ENCODE results near the gene BCL6B. TPM values are rescaled to one million over a fixed set of nuclear protein-coding genes. Genes with fewer than 3 reads are reported as not detected.

The BCL6B gene
- total RNA-seq, 1 experiment from 2014 or later, result 11.4 TPM

GRCh38 chr17:7034955-7035590 is 12.2 kb downstream of the BCL6B start (continued):
- TF ChIP-seq, protein P1, sequence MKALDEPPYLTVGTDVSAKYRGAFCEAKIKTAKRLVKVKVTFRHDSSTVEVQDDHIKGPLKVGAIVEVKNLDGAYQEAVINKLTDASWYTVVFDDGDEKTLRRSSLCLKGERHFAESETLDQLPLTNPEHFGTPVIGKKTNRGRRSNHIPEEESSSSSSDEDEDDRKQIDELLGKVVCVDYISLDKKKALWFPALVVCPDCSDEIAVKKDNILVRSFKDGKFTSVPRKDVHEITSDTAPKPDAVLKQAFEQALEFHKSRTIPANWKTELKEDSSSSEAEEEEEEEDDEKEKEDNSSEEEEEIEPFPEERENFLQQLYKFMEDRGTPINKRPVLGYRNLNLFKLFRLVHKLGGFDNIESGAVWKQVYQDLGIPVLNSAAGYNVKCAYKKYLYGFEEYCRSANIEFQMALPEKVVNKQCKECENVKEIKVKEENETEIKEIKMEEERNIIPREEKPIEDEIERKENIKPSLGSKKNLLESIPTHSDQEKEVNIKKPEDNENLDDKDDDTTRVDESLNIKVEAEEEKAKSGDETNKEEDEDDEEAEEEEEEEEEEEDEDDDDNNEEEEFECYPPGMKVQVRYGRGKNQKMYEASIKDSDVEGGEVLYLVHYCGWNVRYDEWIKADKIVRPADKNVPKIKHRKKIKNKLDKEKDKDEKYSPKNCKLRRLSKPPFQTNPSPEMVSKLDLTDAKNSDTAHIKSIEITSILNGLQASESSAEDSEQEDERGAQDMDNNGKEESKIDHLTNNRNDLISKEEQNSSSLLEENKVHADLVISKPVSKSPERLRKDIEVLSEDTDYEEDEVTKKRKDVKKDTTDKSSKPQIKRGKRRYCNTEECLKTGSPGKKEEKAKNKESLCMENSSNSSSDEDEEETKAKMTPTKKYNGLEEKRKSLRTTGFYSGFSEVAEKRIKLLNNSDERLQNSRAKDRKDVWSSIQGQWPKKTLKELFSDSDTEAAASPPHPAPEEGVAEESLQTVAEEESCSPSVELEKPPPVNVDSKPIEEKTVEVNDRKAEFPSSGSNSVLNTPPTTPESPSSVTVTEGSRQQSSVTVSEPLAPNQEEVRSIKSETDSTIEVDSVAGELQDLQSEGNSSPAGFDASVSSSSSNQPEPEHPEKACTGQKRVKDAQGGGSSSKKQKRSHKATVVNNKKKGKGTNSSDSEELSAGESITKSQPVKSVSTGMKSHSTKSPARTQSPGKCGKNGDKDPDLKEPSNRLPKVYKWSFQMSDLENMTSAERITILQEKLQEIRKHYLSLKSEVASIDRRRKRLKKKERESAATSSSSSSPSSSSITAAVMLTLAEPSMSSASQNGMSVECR (CRISPR knock-in tag; IDR thresholded peaks at IDR 0.05; ENCODE audit: borderline replicate concordance), result no peak
- TF ChIP-seq GRHL2 (CRISPR knock-in tag; IDR thresholded peaks at IDR 0.05; ENCODE audit: insufficient replicate concordance, severe bottlenecking), result no peak
- no peak for TF ChIP-seq ZNF512 (CRISPR knock-in tag; IDR thresholded peaks at IDR 0.05; ENCODE audit: borderline replicate concordance)
- TF ChIP-seq SP1 (CRISPR knock-in tag; conservative IDR thresholded peaks at IDR 0.05), result no peak
- TF ChIP-seq KAT7 (CRISPR knock-in tag; IDR thresholded peaks at IDR 0.05; ENCODE audit: borderline replicate concordance), result no peak
- no peak for TF ChIP-seq ZBTB43 (CRISPR knock-in tag; IDR thresholded peaks at IDR 0.05)

- no peaks in the 10 kb centered on the region for H3K36me3 Mint-ChIP-seq
- peak within 1 kb of the TSS; percentile 94 for H3K4me3 Mint-ChIP-seq
- ChIA-PET POLR2A (interaction anchor here (0.7 to 1.2 kb wide), 11 partner anchors 8 to 301 kb away, joined by 3 to 10 read pairs (median 3); partner anchors contain the start of genes ACADVL, BCL6B and DLG4), CTCF (interaction anchor here (0.6 to 2.3 kb wide), 18 partner anchors 8 to 614 kb away, joined by 3 to 34 read pairs (median 5); partner anchors contain the start of gene BCL6B)
- H3K27me3 Mint-ChIP-seq (ENCODE audit: low read depth), result peaks cover 20% of the 10 kb centered on the region
- DNase-seq (ENCODE audit: low spot score) (peak; percentile 94), ATAC-seq (peak; percentile 92)
- no peaks in the 10 kb centered on the region for H3K9me3 Mint-ChIP-seq
- H3K4me1 Mint-ChIP-seq, result peaks cover 20% of the 10 kb centered on the region
- H3K27ac Mint-ChIP-seq, result peak within 1 kb of the TSS; percentile 87; the same call in 1 of the 2 replicates
- TF ChIP-seq, protein P2, sequence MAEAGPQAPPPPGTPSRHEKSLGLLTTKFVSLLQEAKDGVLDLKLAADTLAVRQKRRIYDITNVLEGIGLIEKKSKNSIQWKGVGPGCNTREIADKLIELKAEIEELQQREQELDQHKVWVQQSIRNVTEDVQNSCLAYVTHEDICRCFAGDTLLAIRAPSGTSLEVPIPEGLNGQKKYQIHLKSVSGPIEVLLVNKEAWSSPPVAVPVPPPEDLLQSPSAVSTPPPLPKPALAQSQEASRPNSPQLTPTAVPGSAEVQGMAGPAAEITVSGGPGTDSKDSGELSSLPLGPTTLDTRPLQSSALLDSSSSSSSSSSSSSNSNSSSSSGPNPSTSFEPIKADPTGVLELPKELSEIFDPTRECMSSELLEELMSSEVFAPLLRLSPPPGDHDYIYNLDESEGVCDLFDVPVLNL (CRISPR knock-in tag; IDR thresholded peaks at IDR 0.05; ENCODE audit: borderline replicate concordance, low read depth), result no peak
- TF ChIP-seq HMGA2 (CRISPR knock-in tag; IDR thresholded peaks at IDR 0.05) (no peak), USF2 (CRISPR knock-in tag; IDR thresholded peaks at IDR 0.05) (peak; percentile 99), TEAD4 (CRISPR knock-in tag; IDR thresholded peaks at IDR 0.05) (no peak), CBFB (CRISPR knock-in tag; IDR thresholded peaks at IDR 0.05; ENCODE audit: low read depth) (peak; percentile 81; the same call in 1 of the 2 replicates), ZBTB43 (CRISPR knock-in tag; IDR thresholded peaks at IDR 0.05) (no peak; the same call in 1 of the 2 replicates), GABPB1 (CRISPR knock-in tag; IDR thresholded peaks at IDR 0.05) (peak; percentile 57), ZSCAN18 (CRISPR knock-in tag; IDR thresholded peaks at IDR 0.05) (no peak), OVOL2 (CRISPR knock-in tag; IDR thresholded peaks at IDR 0.05; ENCODE audit: borderline replicate concordance) (no peak), FOXK1 (CRISPR knock-in tag; IDR thresholded peaks at IDR 0.05) (peak; percentile 55; the same call in 1 of the 2 replicates)
- TF ChIP-seq, protein P3, sequence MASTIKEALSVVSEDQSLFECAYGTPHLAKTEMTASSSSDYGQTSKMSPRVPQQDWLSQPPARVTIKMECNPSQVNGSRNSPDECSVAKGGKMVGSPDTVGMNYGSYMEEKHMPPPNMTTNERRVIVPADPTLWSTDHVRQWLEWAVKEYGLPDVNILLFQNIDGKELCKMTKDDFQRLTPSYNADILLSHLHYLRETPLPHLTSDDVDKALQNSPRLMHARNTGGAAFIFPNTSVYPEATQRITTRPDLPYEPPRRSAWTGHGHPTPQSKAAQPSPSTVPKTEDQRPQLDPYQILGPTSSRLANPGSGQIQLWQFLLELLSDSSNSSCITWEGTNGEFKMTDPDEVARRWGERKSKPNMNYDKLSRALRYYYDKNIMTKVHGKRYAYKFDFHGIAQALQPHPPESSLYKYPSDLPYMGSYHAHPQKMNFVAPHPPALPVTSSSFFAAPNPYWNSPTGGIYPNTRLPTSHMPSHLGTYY (CRISPR knock-in tag; IDR thresholded peaks at IDR 0.05), result no peak
- TF ChIP-seq, protein P4, sequence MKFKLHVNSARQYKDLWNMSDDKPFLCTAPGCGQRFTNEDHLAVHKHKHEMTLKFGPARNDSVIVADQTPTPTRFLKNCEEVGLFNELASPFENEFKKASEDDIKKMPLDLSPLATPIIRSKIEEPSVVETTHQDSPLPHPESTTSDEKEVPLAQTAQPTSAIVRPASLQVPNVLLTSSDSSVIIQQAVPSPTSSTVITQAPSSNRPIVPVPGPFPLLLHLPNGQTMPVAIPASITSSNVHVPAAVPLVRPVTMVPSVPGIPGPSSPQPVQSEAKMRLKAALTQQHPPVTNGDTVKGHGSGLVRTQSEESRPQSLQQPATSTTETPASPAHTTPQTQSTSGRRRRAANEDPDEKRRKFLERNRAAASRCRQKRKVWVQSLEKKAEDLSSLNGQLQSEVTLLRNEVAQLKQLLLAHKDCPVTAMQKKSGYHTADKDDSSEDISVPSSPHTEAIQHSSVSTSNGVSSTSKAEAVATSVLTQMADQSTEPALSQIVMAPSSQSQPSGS (CRISPR knock-in tag; IDR thresholded peaks at IDR 0.05; ENCODE audit: borderline replicate concordance, low read depth), result no peak
Observed at GRCh38 chr17:7035591-7036368, 12.9 kb downstream of the BCL6B start, which contains the start of gene SLC16A13. Gene SLC16A13 (plus strand): TSS chr17:7036015. CDS start chr17:7036383, 368 bp downstream.

Measured in WTC11 (cell line).